DMS 273 (cell line): ENCODE data around the gene ELAVL2.
A peak's percentile ranks its signal among the peaks of the same experiment; 100 is the strongest.

Experiments
- DNase-seq: peaks from one replicate; lab custom pipeline; 2025; ENCODE audit not compliant: unreplicated experiment; lab: John Stamatoyannopoulos, UW

Gene ELAVL2

GRCh38 chr9:23826120-23826629 is at the start of gene ELAVL2:
Gene ELAVL2 (minus strand): TSS chr9:23826240. CDS start chr9:23762234, 64,006 bp downstream.
- DNase-seq: no peak

- no peak for DNase-seq
Observed at GRCh38 chr9:23858234-23858633, 32.2 kb upstream of the ELAVL2 start.

GRCh38 chr9:23855873-23856604 is 30.0 kb upstream of the ELAVL2 start:
- DNase-seq: no peak

- peak; percentile 85 for DNase-seq
Observed at GRCh38 chr9:23850690-23851629, 24.9 kb upstream of the ELAVL2 start.

- peak; percentile 78 for DNase-seq
Observed at GRCh38 chr9:23850242-23850689, 24.2 kb upstream of the ELAVL2 start.

GRCh38 chr9:23849379-23850035 is 23.5 kb upstream of the ELAVL2 start:
- DNase-seq: peak; percentile 34

- peak; percentile 43 for DNase-seq
Observed at GRCh38 chr9:23842565-23843129, 16.6 kb upstream of the ELAVL2 start.

GRCh38 chr9:23841304-23841703 is 15.3 kb upstream of the ELAVL2 start:
- DNase-seq: no peak

- no peak for DNase-seq
Observed at GRCh38 chr9:23837038-23837437, 11.0 kb upstream of the ELAVL2 start.

- DNase-seq: no peak
Observed at GRCh38 chr9:23830929-23831730, 5.1 kb upstream of the ELAVL2 start.

GRCh38 chr9:23830476-23830805 is 4.4 kb upstream of the ELAVL2 start:
- no peak for DNase-seq

GRCh38 chr9:23829580-23830475 is 3.8 kb upstream of the ELAVL2 start:
- DNase-seq: peak; percentile 16

- no peak for DNase-seq
Observed at GRCh38 chr9:23825700-23826099, 340 bp downstream of the ELAVL2 start.

- peak; percentile 30 for DNase-seq
Observed at GRCh38 chr9:23824830-23825591, 1.0 kb downstream of the ELAVL2 start.

- DNase-seq: peak; percentile 44
Observed at GRCh38 chr9:23823986-23824829, 1.8 kb downstream of the ELAVL2 start.

- DNase-seq: no peak
Observed at GRCh38 chr9:23823269-23823668, 2.8 kb downstream of the ELAVL2 start.
